ENCODE data around the gene HIVEP2. TPM values are rescaled to one million over a fixed set of nuclear protein-coding genes. Genes with fewer than 3 reads are reported as not detected.

The HIVEP2 gene
- polyA plus RNA-seq, 3 donors = 0.16 to 1.4 (median 0.64) TPM

GRCh38 chr6:142822383-142822782, 122.6 kb downstream of the HIVEP2 start:
- H4K20me1 ChIP-seq (ENCODE audit: insufficient read depth, low read length) = no peaks in the 10 kb centered on the region
- no peak overlapping the region for H3K27ac Mint-ChIP-seq
- no peak overlapping the region for H3K9ac ChIP-seq (ENCODE audit: insufficient read depth, low read length, poor library complexity, severe bottlenecking)
- no peaks in the 10 kb centered on the region for H3K27me3 Mint-ChIP-seq (ENCODE audit: low read depth in 3 of 3)
- no peaks in the 10 kb centered on the region for H3K9me3 ChIP-seq (replicated peaks in 1 of 2; ENCODE audit: control insufficient read depth in 1 of 2, insufficient read depth in 1 of 2, low read length in 2 of 2)
- no peak overlapping the region for H3K4me2 ChIP-seq (replicated peaks; ENCODE audit: extremely low read depth, low read length, poor library complexity, severe bottlenecking)
- peaks cover 11% of the 10 kb centered on the region for H3K4me1 Mint-ChIP-seq
- WGBS (ENCODE audit: insufficient coverage) = no CpG with 5 or more reads among the region's 1 CpG
- intact Hi-C loops (cut with micrococcal nuclease) = no loop called here
- peaks cover 0 to 9% (median 0%) of the 10 kb centered on the region in 7 donors for H3K9me3 Mint-ChIP-seq
- no peaks in the 10 kb centered on the region for H3K36me3 ChIP-seq (replicated peaks in 1 of 2; ENCODE audit: control insufficient read depth in 1 of 2, insufficient read depth in 2 of 2, low read length in 2 of 2)
- DNase-seq = no peak
- peaks cover 0 to 2% of the 10 kb centered on the region in 2 donors for H3K36me3 Mint-ChIP-seq
- no peaks in the 10 kb centered on the region for H3K79me2 ChIP-seq (ENCODE audit: insufficient read depth, low read length)
- no peak overlapping the region for H2AFZ ChIP-seq (ENCODE audit: insufficient read depth, low read depth, low read length, poor library complexity, severe bottlenecking)
- H3K4me1 ChIP-seq (ENCODE audit: control insufficient read depth in 1 of 2, insufficient read depth in 2 of 2, low read length in 2 of 2) = peaks cover 7 to 11% of the 10 kb centered on the region in 2 donors
- TF ChIP-seq CTCF (IDR thresholded peaks at IDR 0.05) = no peak
- H3K27ac ChIP-seq (ENCODE audit: low read depth in 1 of 2, low read length in 2 of 2) = no peak overlapping the region
- H3K4me3 ChIP-seq (replicated peaks in 1 of 3; ENCODE audit: low read depth in 2 of 3, low read length in 3 of 3) = no peak overlapping the region
- no peak overlapping the region for H3K4me3 Mint-ChIP-seq
- H3K27me3 ChIP-seq (ENCODE audit: control insufficient read depth in 2 of 2, insufficient read depth in 2 of 2, low read length in 2 of 2) = no peaks in the 10 kb centered on the region

DNA sequence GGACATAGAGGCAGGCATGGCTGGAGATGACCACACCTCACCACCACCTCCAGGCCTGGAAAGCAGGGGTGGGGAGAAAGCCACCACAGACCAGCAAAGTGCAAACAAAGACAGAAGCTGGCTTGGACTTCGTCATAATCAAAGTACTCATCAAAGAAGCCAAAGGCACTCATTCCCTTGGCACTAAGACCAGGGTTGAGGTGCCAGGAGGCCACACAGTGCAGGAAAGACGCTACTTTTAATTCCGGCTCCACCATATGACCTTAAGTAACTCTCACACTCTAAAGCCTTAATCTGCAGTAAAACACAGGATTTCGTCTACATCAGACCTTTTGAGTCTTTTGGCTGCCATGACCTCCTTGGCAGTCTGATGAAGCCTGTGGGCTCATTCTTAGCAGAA, 123.1 kb downstream of the HIVEP2 start:
- no peak overlapping the region for H3K9ac ChIP-seq (ENCODE audit: insufficient read depth, low read length, poor library complexity, severe bottlenecking)
- H3K4me2 ChIP-seq (replicated peaks; ENCODE audit: extremely low read depth, low read length, poor library complexity, severe bottlenecking) = no peak overlapping the region
- H2AFZ ChIP-seq (ENCODE audit: insufficient read depth, low read depth, low read length, poor library complexity, severe bottlenecking) = no peak overlapping the region
- Mint-ChIP-seq H3K4me1 (peaks cover 11% of the 10 kb centered on the region), H3K4me3 (no peak overlapping the region), H3K27ac (no peak overlapping the region), H3K27me3 (ENCODE audit: low read depth in 3 of 3) (no peaks in the 10 kb centered on the region), H3K36me3 (peaks cover 0 to 2% of the 10 kb centered on the region in 2 donors), H3K9me3 (peaks cover 0 to 9% (median 0%) of the 10 kb centered on the region in 7 donors)
- no peak overlapping the region for H3K4me3 ChIP-seq (replicated peaks in 1 of 3; ENCODE audit: low read depth in 2 of 3, low read length in 3 of 3)
- H3K79me2 ChIP-seq (ENCODE audit: insufficient read depth, low read length) = no peaks in the 10 kb centered on the region
- no peaks in the 10 kb centered on the region for H3K9me3 ChIP-seq (replicated peaks in 1 of 2; ENCODE audit: control insufficient read depth in 1 of 2, insufficient read depth in 1 of 2, low read length in 2 of 2)
- intact Hi-C loops (cut with micrococcal nuclease) = no loop called here
- no peak for TF ChIP-seq CTCF (IDR thresholded peaks at IDR 0.05)
- peaks cover 7 to 11% of the 10 kb centered on the region in 2 donors for H3K4me1 ChIP-seq (ENCODE audit: control insufficient read depth in 1 of 2, insufficient read depth in 2 of 2, low read length in 2 of 2)
- DNase-seq = no peak
- WGBS (ENCODE audit: insufficient coverage) = 100% methylated on average over 4 of the region's 4 CpGs
- H3K27ac ChIP-seq (ENCODE audit: low read depth in 1 of 2, low read length in 2 of 2) = no peak overlapping the region
- no peaks in the 10 kb centered on the region for H3K27me3 ChIP-seq (ENCODE audit: control insufficient read depth in 2 of 2, insufficient read depth in 2 of 2, low read length in 2 of 2)
- H3K36me3 ChIP-seq (replicated peaks in 1 of 2; ENCODE audit: control insufficient read depth in 1 of 2, insufficient read depth in 2 of 2, low read length in 2 of 2) = no peaks in the 10 kb centered on the region
- H4K20me1 ChIP-seq (ENCODE audit: insufficient read depth, low read length) = no peaks in the 10 kb centered on the region
